Upper lobe of left lung (tissue), 6 donors: ENCODE measurements around the gene BTN2A1. TPM values are rescaled to one million over a fixed set of nuclear protein-coding genes. Genes with fewer than 3 reads are reported as not detected.

Experiments
- ATAC-seq, 2 donors: fragments of 200-7000 bp; cut with Tn5 transposase; one replicate each; pipeline ENCODE4 v1.9.1; 2022; ENCODE audit warnings: mild to moderate bottlenecking in 2 of 2, moderate library complexity in 2 of 2; ENCODE audit not compliant: low FRiP score in 2 of 2
- DNase-seq, 2 donors: peaks; one replicate each; pipeline ENCODE4 v3.0.0-alpha.2; 2019 to 2020
- H3K27ac ChIP-seq, 4 donors: fragments of 200-600 bp; sonication (generic); one replicate each; pipeline ENCODE4 v1.5.1; 2016 to 2019
- H3K27me3 ChIP-seq, 4 donors: fragments of 200-600 bp; sonication (generic); one replicate each; pipeline ENCODE4 v1.5.1; 2017 to 2019
- H3K36me3 ChIP-seq, 4 donors: fragments of 200-600 bp; sonication (generic); one replicate each; pipeline ENCODE4 v1.5.1; 2016 to 2019
- H3K4me1 ChIP-seq, 4 donors: fragments of 200-600 bp; sonication (generic); one replicate each; pipeline ENCODE4 v1.5.1; 2018 to 2019
- H3K4me3 ChIP-seq, 4 donors: fragments of 200-600 bp; sonication (generic); one replicate each; pipeline ENCODE4 v1.5.1; 2017 to 2019; ENCODE audit warnings: mild to moderate bottlenecking in 2 of 4, moderate library complexity in 1 of 4
- H3K9me3 ChIP-seq, 4 donors: fragments of 200-600 bp; sonication (generic); one replicate each; pipeline ENCODE4 v1.5.1; 2018 to 2019
- CTCF ChIP-seq, 6 experiments: fragments of 450-650 bp in 4 of 6; fragments of 200-600 bp in 2 of 6; sonication (generic) in 2 of 6; IDR thresholded peaks; one replicate each; pipeline ENCODE4 v1.5.1; 2016 to 2019; ENCODE audit warnings: antibody characterized with exemption in 6 of 6
- EP300 ChIP-seq, 4 donors: sonication (generic); formaldehyde crosslinking; IDR thresholded peaks; one replicate each; pipeline ENCODE4 v1.5.1; 2017; ENCODE audit warnings: antibody characterized with exemption in 4 of 4, control low read depth in 2 of 4
- POLR2A ChIP-seq, 4 donors: fragments of 450-650 bp; IDR thresholded peaks; one replicate each; pipeline ENCODE4 v1.5.1; 2016 to 2017; ENCODE audit warnings: antibody characterized with exemption in 4 of 4, mild to moderate bottlenecking in 2 of 4
- POLR2AphosphoS5 ChIP-seq, 2 donors: sonication (generic); formaldehyde crosslinking; IDR thresholded peaks; one replicate each; pipeline ENCODE4 v1.5.1; 2017; ENCODE audit warnings: antibody characterized with exemption in 2 of 2
- WGBS, 2 donors: methylation state at CpG; one replicate each; pipeline ENCODE4 v1.1.5; 2017 to 2018; 5-methylcytosine and 5-hydroxymethylcytosine counted together
- total RNA-seq, 6 donors: library from RNA; depleted of rRNA in 4 of 6; stranded (reverse); fragments of >200 nt in 4 of 6; gene quantifications; one replicate each; pipeline versions ENCODE4 v1.1.0 to v1.2.1, GENCODE V29; 2016 to 2021
- donor health status: DM: no; HTN: no; CAD: no; lungs with moderate emphysema.
- donor health status: DM: no; HTN: yes; CAD: no; lungs with severe emphysema.

Gene BTN2A1
- total RNA-seq, 6 donors from 2014 or later = 17.2 to 34.6 (median 21.2) TPM

GRCh38 chr6:26436018-26436417 is 21.7 kb upstream of the BTN2A1 start:
- Histone ChIP-seq H3K9me3 (peaks cover 0 to 3% (median 0%) of the 10 kb centered on the region in 4 donors), H3K36me3 (peaks cover 0 to 8% (median under 1%) of the 10 kb centered on the region in 4 donors), H3K27me3 (no peaks in the 10 kb centered on the region), H3K27ac (no peak overlapping the region), H3K4me1 (peaks cover 3 to 13% (median 8%) of the 10 kb centered on the region in 4 donors), H3K4me3 (no peak overlapping the region)
- no peak for ATAC-seq
- 81 to 99% methylated on average over 4 of the region's 4 CpGs for WGBS, 2 donors
- DNase-seq = no peak
- TF ChIP-seq CTCF (IDR thresholded peaks at IDR 0.05) (no peak), POLR2A (IDR thresholded peaks at IDR 0.05) (no peak), POLR2AphosphoS5 (IDR thresholded peaks at IDR 0.05) (no peak), EP300 (IDR thresholded peaks at IDR 0.05) (no peak)

GRCh38 chr6:26437550-26437949 is 20.2 kb upstream of the BTN2A1 start:
- TF ChIP-seq EP300 (IDR thresholded peaks at IDR 0.05) = no peak
- TF ChIP-seq POLR2A (IDR thresholded peaks at IDR 0.05) = no peak
- TF ChIP-seq CTCF (IDR thresholded peaks at IDR 0.05) = no peak
- no peak for TF ChIP-seq POLR2AphosphoS5 (IDR thresholded peaks at IDR 0.05)
- H3K9me3 ChIP-seq = peaks cover 0 to 3% (median 0%) of the 10 kb centered on the region in 4 donors
- H3K27ac ChIP-seq = no peak overlapping the region
- DNase-seq (no peak), ATAC-seq (no peak)
- WGBS, 2 donors = 58 to 78% methylated on average over 1 of the region's 1 CpG
- no peaks in the 10 kb centered on the region for H3K36me3 ChIP-seq
- peaks cover 12 to 25% (median 16%) of the 10 kb centered on the region in 4 donors for H3K4me1 ChIP-seq
- H3K27me3 ChIP-seq = no peaks in the 10 kb centered on the region
- H3K4me3 ChIP-seq = no peak overlapping the region

DNA sequence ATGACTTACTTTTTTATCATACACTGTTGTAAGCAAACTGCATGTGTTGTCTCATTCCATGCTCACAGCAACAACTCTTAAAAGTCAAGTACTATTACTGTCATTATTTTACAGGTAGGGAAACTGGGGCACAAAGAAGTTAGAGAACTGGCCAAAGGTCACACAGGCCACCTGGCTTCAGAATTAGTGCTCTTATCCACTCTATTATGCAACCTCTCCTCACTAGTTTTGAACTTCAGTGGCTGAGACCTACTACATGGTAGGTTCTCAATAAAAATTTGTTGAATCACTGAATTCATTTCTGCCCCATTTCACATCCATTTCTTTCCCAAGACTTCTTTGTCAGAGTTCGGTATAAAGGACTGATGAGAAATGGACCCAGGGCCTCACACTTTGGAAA is 19.8 kb upstream of the BTN2A1 start:
- Histone ChIP-seq H3K4me1 (peaks cover 14 to 25% (median 16%) of the 10 kb centered on the region in 4 donors), H3K27me3 (no peaks in the 10 kb centered on the region), H3K27ac (no peak overlapping the region), H3K36me3 (no peaks in the 10 kb centered on the region), H3K9me3 (peaks cover 0 to 3% (median 0%) of the 10 kb centered on the region in 4 donors), H3K4me3 (no peak overlapping the region)
- ATAC-seq = no peak
- 96 to 100% methylated on average over 1 of the region's 1 CpG for WGBS, 2 donors
- TF ChIP-seq POLR2AphosphoS5 (IDR thresholded peaks at IDR 0.05) (no peak), POLR2A (IDR thresholded peaks at IDR 0.05) (no peak), CTCF (IDR thresholded peaks at IDR 0.05) (no peak), EP300 (IDR thresholded peaks at IDR 0.05) (no peak)
- DNase-seq = no peak

GRCh38 chr6:26439151-26440125 is 18.3 kb upstream of the BTN2A1 start:
- TF ChIP-seq POLR2A (IDR thresholded peaks at IDR 0.05) (no peak), CTCF (IDR thresholded peaks at IDR 0.05) (no peak), POLR2AphosphoS5 (IDR thresholded peaks at IDR 0.05) (no peak), EP300 (IDR thresholded peaks at IDR 0.05) (no peak)
- Histone ChIP-seq H3K9me3 (peaks cover 0 to under 1% (median 0%) of the 10 kb centered on the region in 4 donors), H3K27me3 (no peaks in the 10 kb centered on the region), H3K4me1 (peaks cover 14 to 25% (median 18%) of the 10 kb centered on the region in 4 donors), H3K36me3 (peaks cover 0 to 4% (median 0%) of the 10 kb centered on the region in 4 donors), H3K27ac (peak overlapping the region; percentile 75 to 91 (median 90)), H3K4me3 (peak overlapping the region in 3 of 4 donors; percentile 51 to 67 (median 61))
- DNase-seq = no peak
- no peak for ATAC-seq
- 46 to 50% methylated on average over 7 of the region's 7 CpGs for WGBS, 2 donors
